Measurements from ENCODE around the gene THAP11. TPM values are rescaled to one million over a fixed set of nuclear protein-coding genes. Genes with fewer than 3 reads are reported as not detected.

THAP11 gene
- total and polyA plus RNA-seq, 2 of the 13 experiments (the other 11 are each of a cell fraction or from before 2014, with no cell fraction given), result 44.2 to 53.4 TPM

GRCh38 chr16:67843343-67843765 is 1.2 kb downstream of the THAP11 start (continued):
- no peak for TF ChIP-seq ZNF687 (CRISPR knock-in tag; IDR thresholded peaks at IDR 0.05)
- TF ChIP-seq ZNF605 (CRISPR knock-in tag; IDR thresholded peaks at IDR 0.05), result 0 out of 2 replicates have a peak, but pooled peaks have one; percentile 1
- TF ChIP-seq ZSCAN12 (CRISPR knock-in tag; IDR thresholded peaks at IDR 0.05), result no peak
- TF ChIP-seq MYC (CRISPR knock-in tag; IDR thresholded peaks at IDR 0.05; ENCODE audit: borderline replicate concordance), result no peak
- no peak for TF ChIP-seq ZNF670 (CRISPR knock-in tag; IDR thresholded peaks at IDR 0.05; ENCODE audit: borderline replicate concordance)
- no peak for TF ChIP-seq ZNF142 (CRISPR knock-in tag; IDR thresholded peaks at IDR 0.05)
- TF ChIP-seq ZBTB10 (CRISPR knock-in tag; IDR thresholded peaks at IDR 0.05; ENCODE audit: borderline replicate concordance), result no peak
- TF ChIP-seq ZNF263 (CRISPR knock-in tag; IDR thresholded peaks at IDR 0.05), result 0 out of 2 replicates have a peak, but pooled peaks have one; percentile 8
- no peak for TF ChIP-seq ZBTB26 (CRISPR knock-in tag; IDR thresholded peaks at IDR 0.05; ENCODE audit: borderline replicate concordance)
- TF ChIP-seq ZFP90 (CRISPR knock-in tag; IDR thresholded peaks at IDR 0.05; ENCODE audit: borderline replicate concordance), result 0 out of 2 replicates have a peak, but pooled peaks have one; percentile 1
- no peak for TF ChIP-seq SRSF4 (IDR thresholded peaks at IDR 0.05; ENCODE audit: low read depth, low read length, poor library complexity, severe bottlenecking)
- 0 out of 2 replicates have a peak, but pooled peaks have one; percentile 2 for TF ChIP-seq ZNF501 (CRISPR knock-in tag; IDR thresholded peaks at IDR 0.05)
- TF ChIP-seq TRIM24 (CRISPR knock-in tag; IDR thresholded peaks at IDR 0.05), result no peak

All from HepG2 (cell line).